DND-41 (cell line): Measurements from ENCODE around the gene GPR55.

Experiments used
- EZH2 ChIP-seq: IDR thresholded peaks from 3 replicates; pipeline ENCODE4 v1.6.1; 2012; ENCODE audit warnings: borderline replicate concordance, low read depth, mild to moderate bottlenecking, moderate library complexity, low read length, inconsistent platforms; ENCODE audit not compliant: severe bottlenecking
- TF ChIP-seq, protein P1 (sequence below): IDR thresholded peaks from 2 replicates; pipeline ENCODE4 v1.5.1; 2012; ENCODE audit warnings: borderline replicate concordance, low read length, moderate library complexity, mild to moderate bottlenecking; ENCODE audit not compliant: poor library complexity, severe bottlenecking; ENCODE audit errors: extremely low read depth

DNA sequence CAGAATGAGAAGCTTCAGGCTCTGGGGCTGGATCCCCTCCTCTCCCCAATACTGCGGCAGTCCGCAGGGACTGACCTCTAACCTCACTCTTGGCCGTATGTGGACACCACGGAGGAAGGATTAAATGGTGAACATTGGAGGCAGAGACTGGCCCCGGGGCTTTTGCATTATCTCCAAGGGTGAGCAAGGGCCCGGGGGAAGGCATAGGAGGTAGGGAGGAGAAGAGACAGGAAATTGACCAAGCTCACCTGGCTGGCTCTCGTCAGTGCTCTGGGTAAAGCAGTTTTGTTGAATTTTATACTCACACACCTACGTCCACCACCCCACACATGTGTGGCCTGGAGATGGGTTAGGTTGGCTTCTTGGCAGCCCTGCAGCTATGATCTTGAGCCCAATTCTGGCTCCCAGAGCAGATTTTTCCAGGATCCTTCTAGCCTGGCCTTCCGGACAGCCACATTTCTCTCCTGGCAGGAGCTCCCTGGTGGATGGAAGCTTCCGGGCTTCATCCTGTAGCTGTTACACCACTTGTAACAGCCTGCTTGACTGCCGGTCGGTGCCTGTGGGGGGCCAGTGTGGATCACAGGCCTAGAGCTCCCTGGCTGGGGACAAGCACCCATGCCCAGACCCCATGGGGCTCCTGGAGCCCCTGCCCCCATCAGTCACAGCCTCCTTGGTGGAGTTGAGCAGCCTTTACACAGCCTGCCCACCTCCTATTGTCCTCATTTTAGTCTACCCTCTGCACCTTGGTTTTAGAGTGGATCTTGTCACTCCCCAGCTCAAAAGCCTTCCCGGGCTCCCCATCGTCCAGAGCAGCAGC, 52.7 kb downstream of the GPR55 start:
- TF ChIP-seq, protein P1, sequence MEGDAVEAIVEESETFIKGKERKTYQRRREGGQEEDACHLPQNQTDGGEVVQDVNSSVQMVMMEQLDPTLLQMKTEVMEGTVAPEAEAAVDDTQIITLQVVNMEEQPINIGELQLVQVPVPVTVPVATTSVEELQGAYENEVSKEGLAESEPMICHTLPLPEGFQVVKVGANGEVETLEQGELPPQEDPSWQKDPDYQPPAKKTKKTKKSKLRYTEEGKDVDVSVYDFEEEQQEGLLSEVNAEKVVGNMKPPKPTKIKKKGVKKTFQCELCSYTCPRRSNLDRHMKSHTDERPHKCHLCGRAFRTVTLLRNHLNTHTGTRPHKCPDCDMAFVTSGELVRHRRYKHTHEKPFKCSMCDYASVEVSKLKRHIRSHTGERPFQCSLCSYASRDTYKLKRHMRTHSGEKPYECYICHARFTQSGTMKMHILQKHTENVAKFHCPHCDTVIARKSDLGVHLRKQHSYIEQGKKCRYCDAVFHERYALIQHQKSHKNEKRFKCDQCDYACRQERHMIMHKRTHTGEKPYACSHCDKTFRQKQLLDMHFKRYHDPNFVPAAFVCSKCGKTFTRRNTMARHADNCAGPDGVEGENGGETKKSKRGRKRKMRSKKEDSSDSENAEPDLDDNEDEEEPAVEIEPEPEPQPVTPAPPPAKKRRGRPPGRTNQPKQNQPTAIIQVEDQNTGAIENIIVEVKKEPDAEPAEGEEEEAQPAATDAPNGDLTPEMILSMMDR, result no peak
- TF ChIP-seq EZH2, result no peak
